Mesenchymal stem cell (in vitro differentiated cells and primary cell): Measurements from ENCODE around the gene DBR1.

Experiments
- DNase-seq: peaks from one replicate; pipeline ENCODE4 v3.0.0-alpha.2; 2013
- H2AFZ ChIP-seq: one replicate; pipeline ENCODE4 v1.6.1; 2013; ENCODE audit warnings: low read depth, mild to moderate bottlenecking, control low read depth, inconsistent platforms, low read length, moderate library complexity
- H2AK5ac ChIP-seq: 2 replicates; pipeline ENCODE4 v1.6.1; 2013; ENCODE audit warnings: low read length, moderate library complexity, mild to moderate bottlenecking, inconsistent platforms; ENCODE audit not compliant: severe bottlenecking
- H2BK120ac ChIP-seq: one replicate; pipeline ENCODE4 v1.6.1; 2013; ENCODE audit warnings: low read depth, mild to moderate bottlenecking, inconsistent platforms, low read length, moderate library complexity
- H2BK12ac ChIP-seq, 2 experiments: one replicate each; pipeline ENCODE4 v1.6.1; 2013; ENCODE audit warnings: inconsistent platforms in 2 of 2, low read length in 2 of 2, mild to moderate bottlenecking in 2 of 2, moderate library complexity in 2 of 2, control low read depth in 1 of 2
- H2BK15ac ChIP-seq: one replicate; pipeline ENCODE4 v1.6.1; 2013; ENCODE audit warnings: mild to moderate bottlenecking, low read depth, inconsistent platforms; ENCODE audit not compliant: poor library complexity, severe bottlenecking
- H2BK5ac ChIP-seq: 2 replicates; pipeline ENCODE4 v1.6.1; 2013; ENCODE audit warnings: low read depth, mild to moderate bottlenecking, low read length, control low read depth, inconsistent platforms; ENCODE audit not compliant: poor library complexity, severe bottlenecking
- H3K14ac ChIP-seq, 2 experiments: one replicate each; pipeline ENCODE4 v1.6.1; 2013; ENCODE audit warnings: inconsistent platforms in 2 of 2, low read length in 2 of 2, control low read depth in 1 of 2, mild to moderate bottlenecking in 1 of 2, moderate library complexity in 1 of 2
- H3K18ac ChIP-seq, 2 experiments: one replicate each; pipeline ENCODE4 v1.6.1; 2013; ENCODE audit warnings: inconsistent platforms in 2 of 2, low read length in 2 of 2, control low read depth in 1 of 2, low read depth in 1 of 2, mild to moderate bottlenecking in 1 of 2
- H3K23ac ChIP-seq, 2 experiments: one replicate each; pipeline ENCODE4 v1.6.1; 2013; ENCODE audit warnings: inconsistent platforms in 2 of 2, low read length in 2 of 2, mild to moderate bottlenecking in 2 of 2, moderate library complexity in 2 of 2, control low read depth in 1 of 2
- H3K27ac ChIP-seq: 2 replicates; pipeline ENCODE4 v1.5.1; 2013; ENCODE audit warnings: mild to moderate bottlenecking, moderate library complexity, low read length, control low read depth, inconsistent platforms; ENCODE audit not compliant: poor library complexity, severe bottlenecking
- H3K27me3 ChIP-seq, 2 experiments: 2 replicates each; pipeline versions ENCODE4 v1.6.1 to v1.7.0; 2013; ENCODE audit warnings: low read length in 2 of 2, mild to moderate bottlenecking in 2 of 2, moderate library complexity in 2 of 2, control low read depth in 1 of 2, inconsistent platforms in 1 of 2; ENCODE audit not compliant: control insufficient read depth in 1 of 2, insufficient read depth in 1 of 2
- H3K36me3 ChIP-seq, 2 experiments: 2 replicates each; pipeline versions ENCODE4 v1.6.1 to v1.7.0; 2013; ENCODE audit warnings: low read length in 2 of 2, control low read depth in 1 of 2, inconsistent platforms in 1 of 2, low read depth in 1 of 2, mild to moderate bottlenecking in 1 of 2; ENCODE audit not compliant: insufficient read depth in 2 of 2, control insufficient read depth in 1 of 2
- H3K4ac ChIP-seq, 2 experiments: one replicate each; pipeline ENCODE4 v1.6.1; 2013; ENCODE audit warnings: inconsistent platforms in 2 of 2, low read length in 2 of 2, mild to moderate bottlenecking in 2 of 2, moderate library complexity in 2 of 2, control low read depth in 1 of 2, low read depth in 1 of 2
- H3K4me1 ChIP-seq: 2 replicates; pipeline ENCODE4 v1.6.1; 2013; ENCODE audit warnings: low read depth, low read length, control low read depth; ENCODE audit not compliant: control insufficient read depth, insufficient read depth
- H3K4me2 ChIP-seq: 2 replicates; pipeline ENCODE4 v1.6.1; 2013; ENCODE audit warnings: low read length, mild to moderate bottlenecking, inconsistent platforms; ENCODE audit not compliant: poor library complexity, severe bottlenecking
- H3K4me3 ChIP-seq, 2 experiments: 2 replicates each; pipeline versions ENCODE4 v1.5.1 to v1.7.0; 2013; ENCODE audit warnings: low read length in 2 of 2, mild to moderate bottlenecking in 2 of 2, control low read depth in 1 of 2, low read depth in 1 of 2; ENCODE audit not compliant: insufficient read depth in 1 of 2
- H3K79me1 ChIP-seq: replicated peaks from 2 replicates; pipeline ENCODE4 v1.6.1; 2013; ENCODE audit warnings: mild to moderate bottlenecking, control low read depth, low read length, inconsistent platforms; ENCODE audit not compliant: poor library complexity, severe bottlenecking
- H3K9ac ChIP-seq: 2 replicates; pipeline ENCODE4 v1.7.0; 2013; ENCODE audit warnings: mild to moderate bottlenecking, low read length, moderate library complexity
- H3K9me3 ChIP-seq: 2 replicates; pipeline ENCODE4 v1.7.0; 2013; ENCODE audit warnings: mild to moderate bottlenecking, low read length; ENCODE audit not compliant: control insufficient read depth
- H4K8ac ChIP-seq: one replicate; pipeline ENCODE4 v1.6.1; 2013; ENCODE audit warnings: inconsistent platforms, mild to moderate bottlenecking, low read length, moderate library complexity
- H4K91ac ChIP-seq: one replicate; pipeline ENCODE4 v1.6.1; 2013; ENCODE audit warnings: mild to moderate bottlenecking, low read length, inconsistent platforms
- WGBS: methylation state at CpG from one replicate; pipeline ENCODE4 v1.1.7; 2013; ENCODE audit warnings: mixed read lengths; 5-methylcytosine and 5-hydroxymethylcytosine counted together

The DBR1 gene

GRCh38 chr3:138186803-138187295, 12.1 kb upstream of the DBR1 start:
- no peak overlapping the region for H3K4ac ChIP-seq
- peaks cover 0 to 15% of the 10 kb centered on the region in 2 experiments for H3K36me3 ChIP-seq
- no peak overlapping the region for H3K23ac ChIP-seq
- WGBS, result under 1% methylated on average over 22 of the region's 25 CpGs
- no peak for DNase-seq
- H3K18ac ChIP-seq, result no peak overlapping the region
- no peak overlapping the region for H2BK5ac ChIP-seq
- H2BK12ac ChIP-seq, result no peak overlapping the region
- peak overlapping the region; percentile 98 for H3K9ac ChIP-seq
- no peaks in the 10 kb centered on the region for H3K27me3 ChIP-seq
- H3K79me1 ChIP-seq, result no peaks in the 10 kb centered on the region
- H3K4me2 ChIP-seq, result peak overlapping the region; percentile 58
- no peak overlapping the region for H2BK120ac ChIP-seq
- no peak overlapping the region for H4K91ac ChIP-seq
- peak overlapping the region; percentile 91 to 94 for H3K4me3 ChIP-seq
- no peak overlapping the region for H2BK15ac ChIP-seq
- H3K9me3 ChIP-seq, result no peaks in the 10 kb centered on the region
- no peak overlapping the region for H3K14ac ChIP-seq
- no peaks in the 10 kb centered on the region for H3K4me1 ChIP-seq
- H4K8ac ChIP-seq, result no peak overlapping the region
- H2AK5ac ChIP-seq, result no peak overlapping the region
- peak overlapping the region; percentile 98 for H3K27ac ChIP-seq
- peak overlapping the region; percentile 83 for H2AFZ ChIP-seq

- no peaks in the 10 kb centered on the region for H3K4me1 ChIP-seq
- DNase-seq, result no peak
- peak overlapping the region; percentile 98 for H3K9ac ChIP-seq
- H3K27ac ChIP-seq, result no peak overlapping the region
- no peak overlapping the region for H2AK5ac ChIP-seq
- peak overlapping the region in 1 of 2 experiments; percentile 94 for H3K4me3 ChIP-seq
- H3K4ac ChIP-seq, result peak overlapping the region in 1 of 2 experiments; percentile 50
- no peak overlapping the region for H2BK15ac ChIP-seq
- no peaks in the 10 kb centered on the region for H3K27me3 ChIP-seq
- no peak overlapping the region for H4K91ac ChIP-seq
- peak overlapping the region in 1 of 2 experiments; percentile 31 for H2BK12ac ChIP-seq
- no peak overlapping the region for H2BK5ac ChIP-seq
- no peak overlapping the region for H3K14ac ChIP-seq
- H3K9me3 ChIP-seq, result no peaks in the 10 kb centered on the region
- H3K23ac ChIP-seq, result no peak overlapping the region
- H3K4me2 ChIP-seq, result no peak overlapping the region
- H3K36me3 ChIP-seq, result peaks cover 0 to 11% of the 10 kb centered on the region in 2 experiments
- WGBS, result 92% methylated on average over 2 of the region's 2 CpGs
- H3K18ac ChIP-seq, result no peak overlapping the region
- peak overlapping the region; percentile 49 for H2AFZ ChIP-seq
- H4K8ac ChIP-seq, result no peak overlapping the region
- H3K79me1 ChIP-seq, result no peaks in the 10 kb centered on the region
- H2BK120ac ChIP-seq, result no peak overlapping the region
These were observed 11.5 kb upstream of the DBR1 start for GRCh38 chr3:138186221-138186620.

GRCh38 chr3:138184994-138185393, 10.3 kb upstream of the DBR1 start:
- Histone ChIP-seq H3K4me1 (no peaks in the 10 kb centered on the region), H4K8ac (no peak overlapping the region), H2BK5ac (no peak overlapping the region), H3K36me3 (peaks cover 0 to 5% of the 10 kb centered on the region in 2 experiments), H3K79me1 (no peaks in the 10 kb centered on the region), H3K4ac (no peak overlapping the region), H3K9ac (no peak overlapping the region), H3K18ac (no peak overlapping the region), H2BK12ac (no peak overlapping the region), H2BK15ac (no peak overlapping the region), H3K4me3 (no peak overlapping the region), H2AFZ (no peak overlapping the region), H2BK120ac (no peak overlapping the region), H3K27me3 (peaks cover 0 to 2% of the 10 kb centered on the region in 2 experiments), H4K91ac (no peak overlapping the region), H3K14ac (no peak overlapping the region), H3K27ac (no peak overlapping the region), H2AK5ac (no peak overlapping the region), H3K23ac (no peak overlapping the region), H3K4me2 (no peak overlapping the region), H3K9me3 (no peaks in the 10 kb centered on the region)
- DNase-seq, result peak; percentile 35
- WGBS, result 45% methylated on average over 3 of the region's 3 CpGs

- Histone ChIP-seq H3K4me1 (no peaks in the 10 kb centered on the region), H3K27me3 (peaks cover 0 to 4% of the 10 kb centered on the region in 2 experiments), H3K9ac (no peak overlapping the region), H2AFZ (no peak overlapping the region), H3K36me3 (no peaks in the 10 kb centered on the region), H3K4me2 (no peak overlapping the region), H4K91ac (no peak overlapping the region), H3K9me3 (no peaks in the 10 kb centered on the region), H2BK12ac (no peak overlapping the region), H3K18ac (no peak overlapping the region), H3K14ac (no peak overlapping the region), H2AK5ac (no peak overlapping the region), H3K79me1 (no peaks in the 10 kb centered on the region), H3K23ac (no peak overlapping the region), H2BK5ac (no peak overlapping the region), H3K4me3 (no peak overlapping the region), H3K27ac (no peak overlapping the region), H2BK120ac (no peak overlapping the region), H3K4ac (no peak overlapping the region), H2BK15ac (no peak overlapping the region), H4K8ac (no peak overlapping the region)
- peak; percentile 36 for DNase-seq
- WGBS, result no CpG with 5 or more reads among the region's 2 CpGs
These were observed 5.8 kb upstream of the DBR1 start for GRCh38 chr3:138180375-138181029.
